Stomach (tissue), 4 donors: ENCODE measurements around the gene MRPS12.

ENCODE experiments used
- CTCF ChIP-seq, 7 experiments: fragments of 450-650 bp in 4 of 7; fragments of 200-600 bp in 3 of 7; sonication (generic) in 3 of 7; IDR thresholded peaks; one replicate each; pipeline ENCODE4 v1.5.1; 2016 to 2019; ENCODE audit warnings: antibody characterized with exemption in 7 of 7, control low read depth in 2 of 7, mild to moderate bottlenecking in 1 of 7
- EP300 ChIP-seq: sonication (generic); formaldehyde crosslinking; IDR thresholded peaks from one replicate; pipeline ENCODE4 v1.6.1; 2017; ENCODE audit warnings: antibody characterized with exemption
- POLR2A ChIP-seq, 4 donors: fragments of 450-650 bp; IDR thresholded peaks; one replicate each; pipeline ENCODE4 v1.6.1; 2016; ENCODE audit warnings: antibody characterized with exemption in 4 of 4, control low read depth in 2 of 4, mild to moderate bottlenecking in 1 of 4, moderate library complexity in 1 of 4

- TF ChIP-seq POLR2A (IDR thresholded peaks at IDR 0.05) = no peak
- no peak for TF ChIP-seq CTCF (IDR thresholded peaks at IDR 0.05)
- no peak for TF ChIP-seq EP300
Observed at GRCh38 chr19:38898788-38899446, 31.8 kb upstream of the MRPS12 start.
